BLaER1 (cell line): ENCODE results near the gene CST5.
"Not testable (repeated sequence)": the region's sequence is repeated elsewhere in the genome, so short reads cannot be mapped to it uniquely, and the experiment has no call there.

Experiments used
- H3K27ac ChIP-seq: shearing (Covaris generic); formaldehyde crosslinking; 2 replicates; pipeline ENCODE4 v1.8.1; 2022
- H3K27me3 ChIP-seq: shearing (Covaris generic); formaldehyde crosslinking; 2 replicates; pipeline ENCODE4 v1.8.1; 2022
- H3K36me3 ChIP-seq: shearing (Covaris generic); formaldehyde crosslinking; 2 replicates; pipeline ENCODE4 v1.8.1; 2022
- H3K4me1 ChIP-seq: shearing (Covaris generic); formaldehyde crosslinking; 2 replicates; pipeline ENCODE4 v1.8.1; 2022
- H3K4me2 ChIP-seq: shearing (Covaris generic); formaldehyde crosslinking; 2 replicates; pipeline ENCODE4 v1.8.1; 2022
- H3K4me3 ChIP-seq: shearing (Covaris generic); formaldehyde crosslinking; 2 replicates; pipeline ENCODE4 v1.8.1; 2022
- H3K9ac ChIP-seq: shearing (Covaris generic); formaldehyde crosslinking; 2 replicates; pipeline ENCODE4 v1.8.1; 2022
- H3K9me3 ChIP-seq: shearing (Covaris generic); formaldehyde crosslinking; 2 replicates; pipeline ENCODE4 v1.8.1; 2022
- H4K20me1 ChIP-seq: shearing (Covaris generic); formaldehyde crosslinking; 2 replicates; pipeline ENCODE4 v1.8.1; 2022
- Cebpa-rat ChIP-seq: shearing (Covaris generic); IDR thresholded peaks from 2 replicates; pipeline ENCODE4 v1.8.1; 2022

The CST5 gene

DNA sequence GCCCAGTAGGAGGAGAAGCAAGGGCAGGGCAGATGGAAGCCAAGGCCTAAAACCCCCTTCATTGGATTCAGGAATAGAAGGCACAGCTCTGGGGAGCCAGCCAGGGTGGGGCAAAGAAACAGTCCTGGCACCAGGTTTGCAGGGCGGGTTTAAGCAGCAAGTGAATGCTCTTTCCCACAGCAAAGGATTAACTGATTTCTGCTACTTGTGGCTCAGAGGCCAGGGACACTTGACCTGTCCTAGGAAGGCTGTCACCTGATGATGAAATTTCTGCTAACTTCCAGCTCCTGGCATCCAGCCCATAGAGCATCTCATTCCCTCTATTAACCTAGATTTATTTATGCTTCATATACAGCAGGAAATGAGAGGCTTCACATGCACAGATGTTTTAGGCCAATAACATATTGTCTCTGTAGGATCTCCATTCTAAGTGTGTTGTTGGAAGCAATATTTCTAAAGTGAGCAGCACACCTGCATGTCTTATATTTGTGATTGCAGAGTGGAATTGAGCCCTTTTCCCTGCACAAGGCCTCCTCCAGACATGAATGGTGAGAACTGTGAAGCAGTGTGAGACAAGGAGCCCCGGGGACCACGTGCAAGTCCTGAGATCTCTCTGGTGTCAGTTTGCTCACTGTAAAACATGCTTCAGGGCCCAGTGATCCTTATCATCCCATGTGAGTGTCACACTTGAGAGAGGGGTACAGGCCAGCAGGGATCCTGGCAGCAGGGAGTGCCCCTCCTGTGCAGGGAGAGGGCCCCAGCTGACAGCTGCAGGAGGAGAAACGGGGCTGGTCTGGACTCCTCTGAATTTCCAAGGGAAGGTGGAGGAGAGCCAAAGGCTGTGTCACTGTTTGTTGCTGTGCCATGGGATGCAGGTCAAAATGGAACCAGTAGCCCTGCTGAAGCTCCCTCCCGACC lies 41.1 kb upstream of the CST5 start:
- H3K9me3 ChIP-seq, result no peaks in the 10 kb centered on the region
- peak overlapping the region; percentile 25; the same call in 1 of the 2 replicates for H3K4me2 ChIP-seq
- H3K27me3 ChIP-seq, result no peaks in the 10 kb centered on the region
- TF ChIP-seq Cebpa-rat, result no peak
- peaks cover 11% of the 10 kb centered on the region; the same call in 1 of the 2 replicates for H3K4me1 ChIP-seq
- no peak overlapping the region for H3K9ac ChIP-seq
- H3K27ac ChIP-seq, result no peak overlapping the region
- no peak overlapping the region for H3K4me3 ChIP-seq
- H3K36me3 ChIP-seq, result no peaks in the 10 kb centered on the region
- no peaks in the 10 kb centered on the region for H4K20me1 ChIP-seq

DNA sequence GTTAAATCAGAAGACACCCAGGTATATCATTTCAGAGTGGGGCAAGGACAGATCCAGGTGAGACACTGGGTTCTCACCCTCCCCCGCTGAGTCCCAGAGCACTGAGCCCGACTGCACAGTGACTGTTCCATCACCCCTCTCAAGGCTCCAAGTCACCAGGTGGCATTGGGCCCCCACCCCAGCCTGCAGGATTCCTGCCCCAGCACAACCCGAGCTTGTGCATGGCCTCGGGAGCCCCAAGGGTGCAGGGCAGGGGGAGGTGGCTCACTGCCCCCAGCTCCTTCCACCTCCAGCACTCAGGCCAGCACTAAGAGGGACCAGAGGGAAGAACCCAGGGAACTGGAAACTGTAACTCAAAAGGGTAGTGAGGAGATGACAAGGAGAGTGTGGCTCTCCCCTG lies 39.3 kb upstream of the CST5 start:
- Histone ChIP-seq H3K4me3 (no peak overlapping the region), H3K27ac (no peak overlapping the region), H3K36me3 (no peaks in the 10 kb centered on the region), H3K9ac (no peak overlapping the region), H3K9me3 (no peaks in the 10 kb centered on the region), H4K20me1 (no peaks in the 10 kb centered on the region), H3K4me1 (peaks cover 11% of the 10 kb centered on the region; the same call in 1 of the 2 replicates), H3K4me2 (no peak overlapping the region), H3K27me3 (no peaks in the 10 kb centered on the region)
- no peak for TF ChIP-seq Cebpa-rat

DNA sequence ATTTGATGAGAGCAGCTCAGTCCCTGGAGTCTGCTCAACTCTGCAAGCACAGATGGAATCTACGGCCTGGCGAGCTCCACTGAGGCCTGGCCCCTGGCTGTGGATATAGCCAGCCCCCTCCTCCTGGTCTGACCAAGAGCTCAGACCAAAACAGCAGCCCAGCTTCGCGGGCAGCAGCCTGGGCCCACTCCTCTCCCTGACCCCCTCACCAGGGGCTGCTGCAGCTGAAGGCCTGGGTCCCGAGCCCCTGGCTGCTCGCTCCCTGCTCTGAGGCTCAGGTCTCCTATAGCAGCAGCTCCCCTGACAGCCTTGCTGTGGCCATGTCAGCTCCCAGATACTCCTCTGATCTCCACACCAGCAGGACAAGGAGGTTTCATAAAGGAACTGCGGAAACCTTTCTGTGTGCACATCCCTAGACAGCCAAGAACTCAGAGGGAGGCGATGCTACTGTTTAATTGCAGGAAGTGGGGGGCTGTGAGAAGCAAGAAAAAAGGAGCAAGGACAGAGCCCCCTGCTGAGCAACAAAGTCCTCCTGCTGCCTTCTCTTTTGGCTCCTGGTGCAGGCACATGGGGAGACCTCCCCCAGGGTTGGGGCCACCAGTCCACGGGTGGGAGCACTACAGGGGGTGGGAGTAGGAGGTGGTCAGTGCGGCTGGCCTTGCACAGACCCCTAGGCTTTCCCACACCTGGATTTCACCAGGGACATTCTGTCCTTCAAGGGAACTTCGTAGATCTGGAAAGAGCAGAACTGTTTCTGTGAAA lies 38.7 kb upstream of the CST5 start:
- no peaks in the 10 kb centered on the region for H4K20me1 ChIP-seq
- H3K4me2 ChIP-seq, result no peak overlapping the region
- no peak overlapping the region for H3K4me3 ChIP-seq
- H3K27ac ChIP-seq, result no peak overlapping the region
- H3K9me3 ChIP-seq, result no peaks in the 10 kb centered on the region
- no peak overlapping the region for H3K9ac ChIP-seq
- H3K4me1 ChIP-seq, result peaks cover 11% of the 10 kb centered on the region; the same call in 1 of the 2 replicates
- no peaks in the 10 kb centered on the region for H3K36me3 ChIP-seq
- TF ChIP-seq Cebpa-rat, result no peak
- no peaks in the 10 kb centered on the region for H3K27me3 ChIP-seq

DNA sequence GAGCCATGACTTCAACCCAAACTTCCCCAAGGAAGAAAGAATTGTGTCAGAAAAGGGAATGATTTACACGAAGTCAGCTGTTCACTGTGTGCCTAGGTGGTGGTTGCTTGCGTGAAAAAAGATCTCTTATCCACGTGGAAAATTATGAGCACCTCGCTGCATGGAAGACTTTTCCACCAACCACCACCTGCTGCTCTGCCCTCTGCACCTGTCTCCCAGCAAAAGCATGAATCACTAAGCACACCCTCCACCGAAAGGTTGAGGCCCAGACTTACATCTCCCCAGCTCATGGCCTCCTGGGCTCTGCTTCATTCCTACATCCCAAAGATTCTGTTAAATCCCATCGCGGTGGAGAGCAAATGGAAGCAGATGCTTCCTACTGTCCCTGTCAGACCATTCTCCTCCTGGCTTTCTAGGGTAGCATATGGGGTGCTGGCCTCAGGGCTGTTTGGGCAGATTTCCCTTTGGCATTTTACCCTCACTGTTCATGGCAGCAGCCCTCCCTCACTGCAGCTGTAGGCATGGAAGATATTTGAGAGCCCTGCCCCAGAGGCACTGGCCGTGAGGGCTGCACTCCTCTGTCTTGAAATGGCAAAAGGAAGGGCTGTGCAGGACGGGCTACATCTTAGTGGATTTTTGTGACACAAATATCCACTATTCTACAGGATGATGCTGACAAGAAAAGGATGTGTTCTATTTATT lies 37.6 kb upstream of the CST5 start:
- Histone ChIP-seq H3K9ac (no peak overlapping the region), H4K20me1 (no peaks in the 10 kb centered on the region), H3K27ac (no peak overlapping the region), H3K4me3 (no peak overlapping the region), H3K36me3 (no peaks in the 10 kb centered on the region), H3K27me3 (no peaks in the 10 kb centered on the region), H3K9me3 (no peaks in the 10 kb centered on the region), H3K4me2 (no peak overlapping the region), H3K4me1 (peaks cover 11% of the 10 kb centered on the region; the same call in 1 of the 2 replicates)
- no peak for TF ChIP-seq Cebpa-rat

DNA sequence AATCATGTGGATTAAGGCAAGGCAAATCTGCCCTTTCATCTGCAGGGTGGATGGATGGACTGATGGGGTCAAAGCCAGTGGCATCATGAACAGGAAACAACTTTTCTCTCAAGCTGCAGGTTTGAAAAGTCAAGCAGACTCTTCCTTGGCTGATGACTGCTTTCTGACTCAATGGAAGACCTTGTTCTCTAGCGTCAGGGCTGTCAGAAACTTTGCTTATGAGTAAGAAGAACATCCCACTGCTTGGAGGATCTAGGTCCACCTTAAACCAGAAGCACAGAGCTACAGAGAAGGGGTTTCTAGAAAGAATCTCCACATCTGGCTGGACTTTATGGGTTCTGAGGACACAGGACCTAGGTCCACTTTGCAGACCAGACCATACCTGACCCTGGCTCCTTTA lies 36.3 kb upstream of the CST5 start:
- H3K27me3 ChIP-seq, result no peaks in the 10 kb centered on the region
- no peak overlapping the region for H3K4me2 ChIP-seq
- H4K20me1 ChIP-seq, result no peaks in the 10 kb centered on the region
- TF ChIP-seq Cebpa-rat, result no peak
- no peak overlapping the region for H3K4me3 ChIP-seq
- H3K4me1 ChIP-seq, result peaks cover 12% of the 10 kb centered on the region
- no peak overlapping the region for H3K9ac ChIP-seq
- no peak overlapping the region for H3K27ac ChIP-seq
- H3K9me3 ChIP-seq, result no peaks in the 10 kb centered on the region
- H3K36me3 ChIP-seq, result no peaks in the 10 kb centered on the region

DNA sequence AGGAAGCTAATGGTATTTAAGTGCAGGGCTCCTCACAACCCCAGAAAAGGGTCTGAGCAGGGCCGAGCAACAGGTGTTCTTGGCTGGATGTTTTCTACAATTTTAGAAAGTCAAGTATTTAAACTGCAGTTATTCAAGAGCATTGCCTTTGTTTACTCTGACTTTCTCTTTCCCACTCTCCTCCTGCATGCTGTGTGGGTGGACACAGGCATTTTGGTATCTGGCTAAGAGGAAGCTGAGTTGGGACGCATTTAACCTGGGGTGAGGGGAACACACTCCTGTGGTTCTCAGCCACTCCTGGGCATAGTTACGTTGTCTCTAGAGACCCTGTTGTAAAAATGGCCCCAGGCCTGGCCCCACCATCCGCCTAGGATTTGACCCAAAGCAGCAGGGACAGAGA lies 34.9 kb upstream of the CST5 start:
- H3K9me3 ChIP-seq, H3K36me3 ChIP-seq, H3K4me2 ChIP-seq, H3K4me3 ChIP-seq, H4K20me1 ChIP-seq, H3K27ac ChIP-seq, H3K27me3 ChIP-seq, H3K9ac ChIP-seq: not testable (repeated sequence)
- peaks cover 14% of the 10 kb centered on the region for H3K4me1 ChIP-seq

DNA sequence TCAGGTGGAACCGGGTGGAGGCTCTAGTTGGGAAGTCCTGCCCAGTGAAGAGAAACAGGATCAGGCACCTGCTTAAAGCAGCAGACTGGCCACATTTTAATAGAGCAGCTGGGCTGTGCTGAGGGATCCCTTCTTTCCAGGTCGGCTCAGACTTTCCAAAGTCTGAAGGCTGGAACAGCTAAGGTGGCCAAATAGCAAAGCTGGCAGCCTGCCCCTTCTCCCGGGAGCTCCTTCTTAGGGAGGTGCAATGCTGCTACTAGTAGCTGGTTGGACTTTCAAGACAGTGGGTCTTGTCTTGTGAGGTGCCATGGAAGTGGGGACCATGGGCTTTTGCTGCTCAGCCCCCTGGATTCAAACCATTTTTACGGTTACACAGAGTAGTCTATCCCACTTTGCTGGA lies 30.7 kb upstream of the CST5 start:
- peak overlapping the region; percentile 42 for H3K4me2 ChIP-seq
- no peaks in the 10 kb centered on the region for H3K27me3 ChIP-seq
- H3K9ac ChIP-seq, result no peak overlapping the region
- H3K36me3 ChIP-seq, result no peaks in the 10 kb centered on the region
- H4K20me1 ChIP-seq, result no peaks in the 10 kb centered on the region
- peaks cover 14% of the 10 kb centered on the region for H3K4me1 ChIP-seq
- no peak for TF ChIP-seq Cebpa-rat
- no peak overlapping the region for H3K27ac ChIP-seq
- H3K4me3 ChIP-seq, result no peak overlapping the region
- peaks cover 34% of the 10 kb centered on the region for H3K9me3 ChIP-seq

DNA sequence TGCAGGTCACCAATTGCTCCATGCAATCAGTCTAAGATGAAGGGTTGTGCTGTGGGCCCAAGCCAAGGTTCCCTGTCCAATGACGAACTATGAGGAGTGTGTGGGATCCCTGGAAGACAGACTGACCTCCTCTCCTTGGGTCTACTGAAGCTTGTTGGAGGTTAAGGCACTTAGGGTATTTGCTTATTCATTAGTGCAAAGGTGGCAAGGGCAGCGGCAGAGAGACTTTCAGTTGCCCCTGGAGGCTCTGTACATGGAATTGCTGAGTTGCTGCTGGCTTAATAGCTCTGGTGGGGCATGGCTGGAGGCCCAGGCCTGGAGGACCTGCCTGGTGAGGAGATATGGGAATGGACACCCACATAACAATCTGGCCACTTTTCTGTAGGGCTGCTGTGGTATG lies 29.8 kb upstream of the CST5 start:
- no peak overlapping the region for H3K4me3 ChIP-seq
- no peak overlapping the region for H3K27ac ChIP-seq
- TF ChIP-seq Cebpa-rat, result no peak
- H3K9ac ChIP-seq, result no peak overlapping the region
- no peaks in the 10 kb centered on the region for H3K36me3 ChIP-seq
- H3K4me1 ChIP-seq, result peaks cover 14% of the 10 kb centered on the region
- no peak overlapping the region for H3K4me2 ChIP-seq
- peaks cover 41% of the 10 kb centered on the region for H3K9me3 ChIP-seq
- no peaks in the 10 kb centered on the region for H4K20me1 ChIP-seq
- H3K27me3 ChIP-seq, result no peaks in the 10 kb centered on the region

DNA sequence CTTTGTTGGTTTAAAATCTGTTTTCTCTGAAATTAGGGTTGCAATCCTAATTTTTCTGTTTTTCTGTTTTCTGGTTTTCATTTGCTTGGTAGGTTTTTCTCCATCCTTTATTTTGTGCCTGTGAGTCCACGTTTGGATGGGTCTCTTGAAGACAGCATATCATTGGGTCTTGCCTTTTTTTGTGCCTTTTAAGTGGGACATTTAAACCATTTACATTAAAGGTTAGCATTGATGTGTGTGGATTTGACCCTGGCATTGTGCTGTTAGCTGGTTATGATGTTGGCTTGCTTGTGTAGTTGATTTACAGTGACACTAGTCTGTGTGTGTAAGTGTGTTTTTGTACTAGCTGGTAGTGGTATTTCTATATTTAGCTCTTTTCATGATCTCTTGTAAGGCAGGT lies 28.0 kb upstream of the CST5 start:
- no peaks in the 10 kb centered on the region for H4K20me1 ChIP-seq
- no peaks in the 10 kb centered on the region for H3K27me3 ChIP-seq
- H3K4me3 ChIP-seq, result no peak overlapping the region
- H3K4me2 ChIP-seq, result no peak overlapping the region
- TF ChIP-seq Cebpa-rat, result no peak
- no peaks in the 10 kb centered on the region for H3K36me3 ChIP-seq
- H3K9me3 ChIP-seq, result peaks cover 53% of the 10 kb centered on the region
- no peak overlapping the region for H3K27ac ChIP-seq
- peaks cover 14% of the 10 kb centered on the region for H3K4me1 ChIP-seq
- no peak overlapping the region for H3K9ac ChIP-seq

DNA sequence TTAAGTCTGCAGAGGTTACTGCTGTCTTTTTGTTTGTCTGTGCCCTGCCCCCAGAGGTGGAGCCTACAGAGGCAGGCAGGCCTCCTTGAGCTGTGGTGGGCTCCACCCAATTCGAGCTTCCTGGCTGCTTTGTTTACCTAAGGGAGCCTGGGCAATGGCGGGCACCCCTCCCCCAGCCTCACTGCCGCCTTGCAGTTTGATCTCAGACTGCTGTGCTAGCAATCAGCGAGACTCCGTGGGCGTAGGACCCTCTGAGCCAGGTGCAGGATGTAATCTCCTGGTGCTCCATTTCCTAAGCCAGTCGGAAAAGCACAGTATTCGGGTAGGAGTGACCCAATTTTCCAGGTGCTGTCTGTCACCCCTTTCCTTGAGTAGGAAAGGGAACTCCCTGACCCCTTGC lies 22.8 kb upstream of the CST5 start:
- not testable (repeated sequence) for H3K4me3 ChIP-seq

DNA sequence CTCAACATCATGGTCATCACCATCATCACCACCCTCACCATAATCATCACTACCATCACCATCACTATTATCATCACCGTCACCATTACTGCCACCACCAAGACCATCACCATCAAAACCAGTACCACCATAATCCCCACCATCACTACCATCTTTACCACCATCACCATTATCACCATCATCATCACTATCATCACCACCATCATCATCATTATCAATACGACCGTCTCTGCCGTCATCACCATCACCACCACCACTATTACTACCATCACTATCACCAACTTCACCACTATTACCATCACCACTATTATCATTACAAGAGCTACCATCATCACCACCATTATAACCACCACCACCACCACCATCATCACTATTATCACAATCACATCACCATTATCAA lies 11.3 kb upstream of the CST5 start:
- H3K27ac ChIP-seq, H3K4me3 ChIP-seq, H3K36me3 ChIP-seq, H3K9ac ChIP-seq, H4K20me1 ChIP-seq, H3K27me3 ChIP-seq, H3K9me3 ChIP-seq, H3K4me2 ChIP-seq: not testable (repeated sequence)
- peaks cover 21% of the 10 kb centered on the region for H3K4me1 ChIP-seq

More for the DNA sequence above, 22.8 kb upstream of the CST5 start:
- Histone ChIP-seq H3K4me2 (peak overlapping the region; percentile 36; the same call in 1 of the 2 replicates), H3K9me3 (peaks cover 30% of the 10 kb centered on the region)
- H3K36me3 ChIP-seq, H3K27ac ChIP-seq, H4K20me1 ChIP-seq, H3K4me1 ChIP-seq, H3K27me3 ChIP-seq, H3K9ac ChIP-seq: not testable (repeated sequence)
